HG02938 (cell line): ENCODE data around the gene GTPBP4.

Source experiments
- ATAC-seq: cut with Tn5 transposase; IDR thresholded peaks from one replicate; pipeline ENCODE4 v1.9.1; 2021; ENCODE audit warnings: mild to moderate bottlenecking, moderate library complexity; ENCODE audit not compliant: unreplicated experiment

GTPBP4 gene

DNA sequence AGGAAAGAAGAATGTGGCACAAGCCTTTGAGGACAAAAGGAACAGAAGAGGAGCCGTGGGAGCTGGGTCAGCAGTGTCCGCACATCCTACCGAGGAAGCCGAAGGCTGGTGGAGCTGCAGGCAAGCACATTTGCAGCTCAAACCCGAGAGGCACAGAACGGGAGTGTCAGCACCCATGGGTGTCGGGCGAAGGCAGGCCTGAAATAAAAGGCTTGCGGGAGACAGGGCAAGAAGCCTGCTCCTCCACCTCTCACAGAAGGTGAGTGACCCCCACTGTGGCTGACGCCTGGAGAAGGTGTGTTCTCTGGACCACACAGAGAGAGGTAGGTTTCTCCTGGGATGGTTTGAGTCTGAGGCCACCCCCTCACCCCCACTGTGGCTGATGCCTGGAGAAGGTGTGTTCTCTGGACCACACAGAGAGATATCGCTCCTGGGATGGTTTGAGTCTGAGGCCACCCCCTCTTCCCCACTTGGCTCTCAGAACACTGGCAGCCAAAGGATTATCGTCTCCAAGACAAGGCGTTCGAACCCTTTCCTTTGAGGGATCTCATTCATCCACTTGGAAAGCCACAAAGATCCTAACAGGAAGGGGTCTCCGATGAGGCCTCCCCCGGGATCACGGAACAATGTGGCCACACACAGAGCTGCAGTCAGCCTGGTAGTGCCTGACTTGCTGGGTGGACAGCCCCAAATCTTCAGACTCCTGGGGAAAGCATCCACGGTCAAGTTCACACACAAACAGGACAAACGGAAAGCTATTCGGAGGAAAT is 21.6 kb upstream of the GTPBP4 start:
- no peak for ATAC-seq

DNA sequence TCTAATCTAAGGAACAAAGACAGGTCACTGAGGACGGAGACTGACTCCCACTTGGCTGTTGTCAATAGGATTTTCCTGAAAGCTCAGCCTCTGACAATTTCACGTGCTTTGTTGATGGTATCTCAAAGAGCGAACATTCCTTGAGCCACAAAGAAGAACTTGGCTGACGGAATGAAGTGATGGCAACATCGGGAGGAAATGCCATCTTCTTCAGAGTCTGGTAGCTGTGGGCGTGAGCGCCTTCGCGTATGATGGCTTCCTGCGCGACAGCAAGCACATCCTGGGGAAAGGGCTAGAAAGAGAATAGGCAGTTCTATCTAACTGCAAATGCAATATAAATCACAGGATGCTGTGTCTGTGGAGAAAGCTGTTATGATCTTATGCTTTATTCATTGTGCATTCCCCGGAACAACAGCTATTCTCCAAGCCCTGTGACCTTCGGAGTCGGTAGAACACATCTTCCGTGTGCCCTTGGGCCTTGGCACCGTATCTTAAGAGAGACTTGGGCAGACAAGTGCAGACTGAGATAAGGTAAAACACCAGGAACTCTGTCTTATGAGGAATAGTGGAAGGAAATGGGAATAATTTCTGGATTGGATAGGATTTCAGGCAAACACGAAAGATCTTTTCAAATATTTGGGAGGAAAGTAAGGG is 19.6 kb upstream of the GTPBP4 start:
- no peak for ATAC-seq

DNA sequence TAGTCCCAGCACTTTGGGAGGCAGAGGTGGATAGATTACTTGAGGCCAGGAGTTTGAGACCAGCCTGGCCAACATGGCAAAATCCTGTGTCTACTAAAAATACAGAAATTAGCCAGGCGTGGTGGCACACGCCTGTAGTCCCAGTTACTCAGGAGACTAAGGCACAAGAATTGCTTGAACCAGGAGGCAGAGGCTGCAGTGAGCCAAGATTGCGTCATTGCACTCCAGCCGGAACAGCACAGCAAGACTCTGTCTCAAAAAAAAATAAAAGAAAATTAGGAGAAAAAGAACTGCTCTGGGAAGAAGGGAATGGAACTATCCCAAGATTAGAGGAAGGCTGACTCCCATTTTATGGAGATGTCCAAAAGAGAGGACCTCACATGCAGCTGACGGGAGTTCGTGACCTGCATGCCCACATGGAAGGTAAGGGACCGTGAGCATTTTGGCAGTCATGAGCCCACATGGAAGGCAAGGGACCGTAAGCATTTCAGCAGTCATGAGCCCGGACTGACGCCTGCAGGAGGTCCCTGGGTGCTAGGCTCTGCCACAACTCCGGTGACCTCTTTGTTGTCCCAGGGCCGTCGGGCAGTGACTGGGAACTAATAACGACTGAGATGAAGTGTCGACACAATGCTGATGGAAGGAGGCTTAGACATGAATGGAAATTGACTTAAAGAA is 18.6 kb upstream of the GTPBP4 start:
- ATAC-seq = no peak

GRCh38 chr10:970311-971149 is 17.7 kb upstream of the GTPBP4 start:
- ATAC-seq = no peak

GRCh38 chr10:971150-971542 is 17.1 kb upstream of the GTPBP4 start:
- no peak for ATAC-seq

GRCh38 chr10:971613-972012 is 16.6 kb upstream of the GTPBP4 start:
- ATAC-seq = no peak

DNA sequence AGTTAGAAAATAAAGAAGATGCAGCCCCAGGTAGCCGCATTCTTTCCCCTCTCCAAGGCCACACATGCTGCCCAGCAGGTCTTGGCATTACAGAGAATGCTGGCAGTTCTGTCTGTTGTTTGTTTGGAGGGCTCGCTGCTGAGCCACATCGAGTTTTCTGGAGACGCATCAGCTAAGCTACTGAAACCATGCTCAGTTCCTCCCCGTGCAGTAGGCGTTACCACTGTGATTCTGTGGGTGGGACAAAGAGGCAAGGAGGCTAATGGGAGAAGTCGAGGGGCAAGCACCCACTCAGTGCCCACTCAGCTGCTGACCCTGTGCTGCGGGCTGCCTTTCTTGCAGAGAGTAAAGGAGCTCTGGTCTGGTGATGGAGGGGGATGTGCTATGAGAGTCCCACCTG is 15.5 kb upstream of the GTPBP4 start:
- ATAC-seq = no peak

- no peak for ATAC-seq
Observed at GRCh38 chr10:974038-974784, 14.0 kb upstream of the GTPBP4 start.

DNA sequence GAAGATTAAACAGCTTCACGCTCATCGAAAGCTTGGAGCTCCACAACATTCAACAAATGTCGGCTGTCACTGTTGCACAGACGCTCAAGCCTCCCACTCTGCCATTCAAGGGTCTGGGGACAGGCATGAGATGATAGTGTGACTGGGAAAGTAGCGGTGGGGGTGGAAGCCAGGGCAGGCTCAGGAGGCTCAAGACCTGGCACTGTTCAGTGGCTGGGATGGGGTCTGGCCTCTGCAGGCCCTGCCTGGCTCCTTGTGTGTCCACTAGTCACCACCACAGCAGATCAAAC is 13.5 kb upstream of the GTPBP4 start:
- ATAC-seq = no peak

GRCh38 chr10:976316-976715 is 11.9 kb upstream of the GTPBP4 start:
- ATAC-seq = no peak

GRCh38 chr10:978826-979421 is 9.3 kb upstream of the GTPBP4 start:
- ATAC-seq = no peak

- ATAC-seq = no peak
Observed at GRCh38 chr10:980468-981093, 7.7 kb upstream of the GTPBP4 start.

GRCh38 chr10:983401-983800 is 4.8 kb upstream of the GTPBP4 start:
- no peak for ATAC-seq

GRCh38 chr10:983971-984655 is 4.1 kb upstream of the GTPBP4 start:
- no peak for ATAC-seq

- ATAC-seq = no peak
Observed at GRCh38 chr10:985361-985760, 2.9 kb upstream of the GTPBP4 start.

GRCh38 chr10:986137-986825 is 2.0 kb upstream of the GTPBP4 start:
- no peak for ATAC-seq

DNA sequence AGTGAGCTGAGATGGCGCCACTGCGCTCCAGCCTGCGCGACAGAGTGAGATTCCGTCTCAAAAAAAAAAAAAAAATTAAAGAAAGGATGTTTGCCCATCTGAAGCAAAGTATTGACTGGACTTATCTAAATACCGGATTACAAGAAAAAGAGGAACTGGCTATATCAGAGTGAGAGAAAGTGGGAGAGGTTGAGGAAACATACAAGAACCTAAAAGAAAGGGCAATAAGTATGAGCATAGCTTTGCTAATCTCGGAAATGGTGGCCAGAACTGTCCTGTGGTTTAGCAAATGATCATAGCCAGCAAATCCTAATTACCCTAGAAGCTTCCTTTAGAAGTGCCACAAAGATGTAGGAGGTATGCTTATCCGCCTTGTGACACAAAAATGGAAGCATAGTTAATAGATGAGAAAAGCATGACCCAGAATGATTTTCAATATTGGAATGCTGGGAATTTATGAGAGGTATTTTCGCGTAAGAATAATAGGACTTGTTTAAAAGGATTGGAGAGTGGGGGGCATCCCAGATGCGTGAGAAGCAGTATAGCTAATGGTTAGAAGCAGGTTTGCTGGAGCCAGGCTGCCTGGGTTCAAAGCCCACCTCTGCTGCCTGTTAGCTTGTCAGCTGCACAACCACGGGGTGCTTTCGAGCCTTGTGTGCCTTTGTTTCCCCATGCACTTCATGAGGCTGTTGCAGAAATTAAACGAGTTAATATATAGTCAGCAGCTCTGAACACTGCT is 1.2 kb upstream of the GTPBP4 start:
- no peak for ATAC-seq

DNA sequence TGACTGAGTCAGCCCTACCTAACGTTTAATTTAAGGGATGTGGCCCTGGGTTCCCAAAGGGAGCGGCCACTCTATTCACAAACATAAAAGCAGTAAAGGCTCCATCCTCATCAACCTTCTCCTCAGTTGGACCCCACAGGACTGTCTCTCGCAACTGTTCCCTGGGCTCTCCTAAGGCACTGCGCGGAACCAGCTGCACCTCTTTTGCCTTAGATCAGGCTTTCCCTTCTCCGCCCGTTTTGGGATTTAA is 689 bp upstream of the GTPBP4 start:
- no peak for ATAC-seq
